Thyroid gland (tissue), 4 donors: Measurements from ENCODE around the gene CCK. TPM values are rescaled to one million over a fixed set of nuclear protein-coding genes. Genes with fewer than 3 reads are reported as not detected.

Source experiments
- DNase-seq, 2 donors: peaks; one replicate each; pipeline ENCODE4 v3.0.0-alpha.2; 2019
- H3K27ac ChIP-seq, 3 donors: fragments of 200-600 bp; sonication (generic); 1 replicate in 2 of 3; 2 replicates in 1 of 3; pipeline ENCODE4 v1.5.1; 2016 to 2019; ENCODE audit warnings: mild to moderate bottlenecking in 1 of 3, moderate library complexity in 1 of 3
- H3K27me3 ChIP-seq: fragments of 200-600 bp; sonication (generic); one replicate; pipeline ENCODE4 v1.5.1; 2019
- H3K36me3 ChIP-seq, 2 donors: fragments of 200-600 bp; sonication (generic); one replicate each; pipeline ENCODE4 v1.5.1; 2016 to 2019
- H3K4me1 ChIP-seq, 2 donors: fragments of 200-600 bp; sonication (generic); one replicate each; pipeline ENCODE4 v1.5.1; 2017 to 2019
- H3K4me3 ChIP-seq, 3 donors: fragments of 200-600 bp; sonication (generic); replicated peaks in 1 of 3; 1 replicate in 2 of 3; 2 replicates in 1 of 3; pipeline ENCODE4 v1.5.1; 2016; ENCODE audit warnings: mild to moderate bottlenecking in 1 of 3
- H3K9me3 ChIP-seq: fragments of 200-600 bp; sonication (generic); one replicate; pipeline ENCODE4 v1.5.1; 2017
- CTCF ChIP-seq, 6 experiments: fragments of 200-600 bp in 3 of 6; fragments of 450-650 bp in 3 of 6; sonication (generic) in 3 of 6; IDR thresholded peaks; one replicate each; pipeline ENCODE4 v1.5.1; 2016 to 2019; ENCODE audit warnings: antibody characterized with exemption in 6 of 6, mild to moderate bottlenecking in 2 of 6, inconsistent platforms in 1 of 6, moderate library complexity in 1 of 6
- POLR2A ChIP-seq, 2 donors: fragments of 450-650 bp; IDR thresholded peaks; one replicate each; pipeline ENCODE4 v1.6.1; 2017; ENCODE audit warnings: antibody characterized with exemption in 2 of 2, mild to moderate bottlenecking in 2 of 2, moderate library complexity in 1 of 2
- WGBS, 2 donors: methylation state at CpG; one replicate each; pipeline ENCODE4 v1.1.5; 2017; 5-methylcytosine and 5-hydroxymethylcytosine counted together
- intact Hi-C: fragments of 100-400 bp; cut with DNase I; formaldehyde crosslinking; loops from one replicate; pipeline ENCODE4 v1.15.1; 2023
- total RNA-seq, 4 donors: library from RNA; depleted of rRNA; stranded (reverse); fragments of >200 nt; gene quantifications; one replicate each; pipeline ENCODE4 v1.2.3, GENCODE V29; 2016

The CCK gene
- total RNA-seq, 4 donors from 2014 or later, result 0.89 TPM; not detected in 3

- TF ChIP-seq POLR2A (IDR thresholded peaks at IDR 0.05) (no peak), CTCF (IDR thresholded peaks at IDR 0.05) (no peak)
- 33 to 40% methylated on average over 1 of the region's 1 CpG for WGBS, 2 donors
- DNase-seq, result no peak
- no peak overlapping the region for H3K4me3 ChIP-seq
- intact Hi-C loops, result no loop called here
- no peaks in the 10 kb centered on the region for H3K36me3 ChIP-seq
- H3K27me3 ChIP-seq, result no peaks in the 10 kb centered on the region
- no peaks in the 10 kb centered on the region for H3K9me3 ChIP-seq
- no peak overlapping the region for H3K27ac ChIP-seq
- H3K4me1 ChIP-seq, result no peaks in the 10 kb centered on the region
Measured at GRCh38 chr3:42270561-42270960, 4.6 kb upstream of the CCK start.

- Histone ChIP-seq H3K27me3 (peaks cover 1% of the 10 kb centered on the region), H3K36me3 (no peaks in the 10 kb centered on the region), H3K27ac (no peak overlapping the region), H3K9me3 (no peaks in the 10 kb centered on the region), H3K4me3 (no peak overlapping the region), H3K4me1 (peaks cover 3 to 5% of the 10 kb centered on the region in 2 donors)
- TF ChIP-seq CTCF (IDR thresholded peaks at IDR 0.05) (no peak), POLR2A (IDR thresholded peaks at IDR 0.05) (no peak)
- DNase-seq, result no peak
- intact Hi-C loops, result no loop called here
- WGBS, 2 donors, result 85 to 95% methylated on average over 7 of the region's 7 CpGs
Measured at GRCh38 chr3:42269647-42270046, 3.7 kb upstream of the CCK start.

- no peak overlapping the region for H3K27ac ChIP-seq
- 77 to 79% methylated on average over 6 of the region's 6 CpGs for WGBS, 2 donors
- no peak for DNase-seq
- H3K9me3 ChIP-seq, result no peaks in the 10 kb centered on the region
- peaks cover 4% of the 10 kb centered on the region for H3K27me3 ChIP-seq
- TF ChIP-seq CTCF (IDR thresholded peaks at IDR 0.05) (no peak), POLR2A (IDR thresholded peaks at IDR 0.05) (no peak)
- peaks cover 10 to 20% of the 10 kb centered on the region in 2 donors for H3K4me1 ChIP-seq
- intact Hi-C loops, result no loop called here
- H3K4me3 ChIP-seq, result no peak overlapping the region
- H3K36me3 ChIP-seq, result no peaks in the 10 kb centered on the region
Measured at GRCh38 chr3:42267878-42268277, 1.9 kb upstream of the CCK start.

GRCh38 chr3:42265059-42265991, 660 bp downstream of the CCK start:
- intact Hi-C loops, result no loop called here
- no peak for DNase-seq
- Histone ChIP-seq H3K4me3 (no peak overlapping the region), H3K27me3 (peaks cover 4% of the 10 kb centered on the region), H3K27ac (no peak overlapping the region), H3K36me3 (no peaks in the 10 kb centered on the region), H3K9me3 (no peaks in the 10 kb centered on the region), H3K4me1 (peaks cover 10 to 20% of the 10 kb centered on the region in 2 donors)
- TF ChIP-seq POLR2A (IDR thresholded peaks at IDR 0.05) (no peak), CTCF (IDR thresholded peaks at IDR 0.05) (no peak)
- WGBS, 2 donors, result 10 to 23% methylated on average over 36 to 49 of the region's 60 CpGs

GRCh38 chr3:42264399-42265058, 1.5 kb downstream of the CCK start:
- no peaks in the 10 kb centered on the region for H3K9me3 ChIP-seq
- peaks cover 10 to 20% of the 10 kb centered on the region in 2 donors for H3K4me1 ChIP-seq
- no peak overlapping the region for H3K27ac ChIP-seq
- no peaks in the 10 kb centered on the region for H3K36me3 ChIP-seq
- 20 to 22% methylated on average over 18 to 22 of the region's 37 CpGs for WGBS, 2 donors
- H3K27me3 ChIP-seq, result peaks cover 4% of the 10 kb centered on the region
- H3K4me3 ChIP-seq, result no peak overlapping the region
- intact Hi-C loops, result no loop called here
- peak; percentile 18 to 37 for DNase-seq
- TF ChIP-seq CTCF (IDR thresholded peaks at IDR 0.05), result no peak
- no peak for TF ChIP-seq POLR2A (IDR thresholded peaks at IDR 0.05)
